ENCODE results near the gene SUPT4H1. TPM values are rescaled to one million over a fixed set of nuclear protein-coding genes. Genes with fewer than 3 reads are reported as not detected.

SUPT4H1 gene
- total and polyA plus RNA-seq, 2 of the 4 experiments (the other 2 are of a cell fraction): 51.6 to 129 TPM

GRCh38 chr17:58344047-58344790 is 7.8 kb downstream of the SUPT4H1 start:
- H3K9me3 ChIP-seq (ENCODE audit: control insufficient read depth, insufficient read depth, low read length): no peaks in the 10 kb centered on the region
- intact Hi-C loops (cut with micrococcal nuclease): no loop called here
- peaks cover 41% of the 10 kb centered on the region for H3K36me3 ChIP-seq (ENCODE audit: control insufficient read depth, insufficient read depth, low read length)
- TF ChIP-seq FOS (IDR thresholded peaks at IDR 0.05; ENCODE audit: low read depth, low read length) (no peak), USF2 (IDR thresholded peaks at IDR 0.05; ENCODE audit: low read depth, low read length) (no peak), BHLHE40 (IDR thresholded peaks at IDR 0.05; ENCODE audit: low read depth, low read length) (no peak), MAZ (IDR thresholded peaks at IDR 0.05; ENCODE audit: borderline replicate concordance, low read depth, low read length) (no peak), MXI1 (IDR thresholded peaks at IDR 0.05; ENCODE audit: borderline replicate concordance, low read depth, low read length) (no peak), RAD21 (IDR thresholded peaks at IDR 0.05; ENCODE audit: low read length) (no peak), RCOR1 (IDR thresholded peaks at IDR 0.05; ENCODE audit: insufficient replicate concordance, low read length) (no peak), POLR2A (IDR thresholded peaks at IDR 0.05; ENCODE audit: low read depth, low read length) (no peak), CTCF (conservative IDR thresholded peaks at IDR 0.05; ENCODE audit: low read depth, low read length) (no peak), CEBPB (IDR thresholded peaks at IDR 0.05; ENCODE audit: low read depth, low read length) (no peak), NFE2L2 (IDR thresholded peaks at IDR 0.05; ENCODE audit: low read depth, low read length) (no peak), SMC3 (IDR thresholded peaks at IDR 0.05; ENCODE audit: low read depth, low read length) (no peak), MAFK (IDR thresholded peaks at IDR 0.05; ENCODE audit: low read depth, low read length) (no peak), CHD1 (IDR thresholded peaks at IDR 0.05; ENCODE audit: low read depth, low read length) (no peak), RFX5 (IDR thresholded peaks at IDR 0.05; ENCODE audit: low read depth, low read length) (no peak)

More at GRCh38 chr17:58344047-58344790, 7.8 kb downstream of the SUPT4H1 start:
- H2BK20ac ChIP-seq (ENCODE audit: low read depth, low read length): no peak overlapping the region
- H2AK5ac ChIP-seq (ENCODE audit: low read depth, low read length): no peak overlapping the region
- ChIA-PET CTCF (interaction anchor here (1.6 kb wide), 1 partner anchor 27 kb away, joined by 3 read pairs; no protein-coding TSS in a partner anchor), POLR2A (ENCODE audit: unreplicated experiment) (interaction anchor here (1.3 kb wide), 1 partner anchor 8 kb away, joined by 5 read pairs; the partner anchor contains the start of gene SUPT4H1)
- no peak overlapping the region for H2AFZ ChIP-seq (replicated peaks; ENCODE audit: low read length, poor library complexity)
- H4K5ac ChIP-seq (ENCODE audit: low read depth, low read length): no peak overlapping the region
- BruUV-seq (replicated peaks): no TSS peak
- H3K4me2 ChIP-seq (ENCODE audit: low read depth, low read length): no peak overlapping the region
- no peak overlapping the region for H2BK15ac ChIP-seq (ENCODE audit: low read depth, low read length)
- in situ Hi-C loops (cut with MboI; ENCODE audit: low sequenced_read_pairs) (loop anchor here (25.0 kb wide), 1 partner anchor 482 kb away; the partner anchor contains the start of gene MRPS23), dilution Hi-C loops (cut with HindIII; ENCODE audit: low sequenced_read_pairs, unreplicated experiment) (no loop called here)
- no peak overlapping the region for H3K27ac ChIP-seq (ENCODE audit: insufficient read depth, low read length)
- ATAC-seq (ENCODE audit: low read depth) (peak; percentile 49), DNase-seq (no peak)
- no peak overlapping the region for H4K91ac ChIP-seq (ENCODE audit: insufficient read depth, low read depth, low read length)
- WGBS, 2 experiments (ENCODE audit: extremely low coverage in 2 of 2, insufficient read length in 1 of 2): 100% methylated on average over 3 of the region's 9 CpGs; no CpG with 5 or more reads in 1 of the 2 experiments
- no peaks in the 10 kb centered on the region for H3K27me3 ChIP-seq (ENCODE audit: control insufficient read depth, insufficient read depth, low read length)
- H2BK5ac ChIP-seq (ENCODE audit: low read depth, low read length, poor library complexity, severe bottlenecking): no peak overlapping the region
- no peak overlapping the region for H2AK9ac ChIP-seq (replicated peaks; ENCODE audit: low read depth, low read length, poor library complexity)
- peaks cover 8% of the 10 kb centered on the region for H3K4me1 ChIP-seq (ENCODE audit: control insufficient read depth, insufficient read depth, low read length)
- H4K8ac ChIP-seq (ENCODE audit: low read depth in 2 of 2, low read length in 2 of 2): no peak overlapping the region
- H2BK120ac ChIP-seq (ENCODE audit: low read depth, low read length): no peak overlapping the region
- no peak overlapping the region for H3K4me3 ChIP-seq (ENCODE audit: insufficient read depth, low read depth, low read length)
- H3K23ac ChIP-seq (ENCODE audit: low read depth, low read length): no peak overlapping the region
- H3K9me1 ChIP-seq (ENCODE audit: insufficient read depth, low read length): peaks cover 16% of the 10 kb centered on the region
- no peak overlapping the region for H3K18ac ChIP-seq (ENCODE audit: low read depth, low read length)
- no peaks in the 10 kb centered on the region for H4K20me1 ChIP-seq (ENCODE audit: insufficient read depth, low read length)
- H3K79me1 ChIP-seq (ENCODE audit: low read depth in 1 of 2, low read length in 2 of 2): peaks cover 15 to 22% of the 10 kb centered on the region in 2 experiments
- no peak overlapping the region for H3K14ac ChIP-seq (replicated peaks; ENCODE audit: low read depth, low read length)
- H3K9ac ChIP-seq (ENCODE audit: low read depth, low read length): no peak overlapping the region
- no peak overlapping the region for H3K56ac ChIP-seq (ENCODE audit: extremely low read depth, insufficient read depth, low read length)
- H3K4ac ChIP-seq (ENCODE audit: low read depth, low read length): no peak overlapping the region

Data from IMR-90 (cell line).